GM12864 (cell line): Measurements from ENCODE around the gene KCNMA1.

ENCODE experiments used
- DNase-seq: peaks from one replicate; pipeline ENCODE4 v3.0.0-alpha.2; 2011; ENCODE audit warnings: low read depth
- H3K4me3 ChIP-seq: 2 replicates; pipeline ENCODE4 v1.5.1; 2011; ENCODE audit warnings: mild to moderate bottlenecking, low read depth, low read length, control low read depth
- CTCF ChIP-seq: IDR thresholded peaks from 2 replicates; pipeline ENCODE4 v1.5.1; 2011; ENCODE audit warnings: low read depth, mild to moderate bottlenecking, moderate library complexity, low read length, control low read depth, inconsistent platforms; ENCODE audit errors: missing control alignments

Gene KCNMA1

GRCh38 chr10:76902949-76903348, 734.7 kb downstream of the KCNMA1 start:
- no peak for DNase-seq
- TF ChIP-seq CTCF = peak; percentile 31
- no peak overlapping the region for H3K4me3 ChIP-seq

- TF ChIP-seq CTCF = no peak
- no peak for DNase-seq
- no peak overlapping the region for H3K4me3 ChIP-seq
Measured at GRCh38 chr10:76901701-76902100, 735.9 kb downstream of the KCNMA1 start.

GRCh38 chr10:76899490-76899889, 738.1 kb downstream of the KCNMA1 start:
- DNase-seq = no peak
- no peak for TF ChIP-seq CTCF
- no peak overlapping the region for H3K4me3 ChIP-seq

- no peak overlapping the region for H3K4me3 ChIP-seq
- no peak for DNase-seq
- TF ChIP-seq CTCF = no peak
Measured at GRCh38 chr10:76892766-76893479, 744.7 kb downstream of the KCNMA1 start.

- H3K4me3 ChIP-seq = no peak overlapping the region
- DNase-seq = no peak
- no peak for TF ChIP-seq CTCF
Measured at GRCh38 chr10:76887223-76888010, 750.2 kb downstream of the KCNMA1 start.

- H3K4me3 ChIP-seq = no peak overlapping the region
- DNase-seq = no peak
- no peak for TF ChIP-seq CTCF
Measured at GRCh38 chr10:76885816-76886215, 751.8 kb downstream of the KCNMA1 start.
